ENCODE data around the gene CENPQ. TPM values are rescaled to one million over a fixed set of nuclear protein-coding genes. Genes with fewer than 3 reads are reported as not detected.

The CENPQ gene
- total RNA-seq (2022; extraction: Qiagen RNA extraction; ENCODE audit: low read depth) = 3.4 to 8.9 TPM (median 8.2 TPM) in 5 replicates

GRCh38 chr6:49462927-49463611 lies at the start of gene CENPQ, which contains the start of gene MMUT:
Gene CENPQ, plus strand, starts transcription at chr6:49463370. Its CDS starts 6,807 bp downstream, at chr6:49470177.
Gene MMUT, minus strand, starts transcription at chr6:49463253. Its CDS starts 3,787 bp downstream, at chr6:49459466.

DNA sequence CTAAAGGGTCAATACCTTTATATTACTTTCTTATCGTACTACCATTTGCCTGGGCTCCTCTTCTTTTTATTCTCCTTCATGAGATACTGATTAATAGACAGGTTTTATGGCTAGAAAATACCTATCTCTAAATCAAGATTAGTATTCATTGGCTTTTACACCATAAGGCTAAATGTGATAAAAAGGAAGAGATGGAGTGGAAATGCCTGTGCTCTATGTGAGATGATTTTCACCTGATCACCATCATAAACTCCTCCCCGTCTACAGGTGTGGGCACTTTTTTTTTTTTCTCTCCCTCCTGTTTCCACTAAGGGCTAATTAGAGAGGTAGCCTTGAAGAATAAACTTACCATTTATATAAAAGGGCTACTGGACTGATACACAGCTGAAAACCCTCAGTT lies 36.5 kb downstream of the CENPQ start, which contains the start of gene GLYATL3:
TSS of gene GLYATL3 (plus strand) at position 301 of the 400 bp plus-strand sequence. CDS start 12,068 bp downstream, outside the sequence.

Other genes starting within 250 kb of the CENPQ start
- 4.0 to 6.6 TPM (median 5.6 TPM) in 5 replicates for gene MMUT, start 117 bp upstream of the CENPQ start, total RNA-seq (2022; extraction: Qiagen RNA extraction; ENCODE audit: low read depth)
- gene GLYATL3, start 36.6 kb downstream of the CENPQ start, total RNA-seq (2022; extraction: Qiagen RNA extraction; ENCODE audit: low read depth) = not detected in 5 replicates
- gene C6orf141, start 87.3 kb downstream of the CENPQ start, total RNA-seq (2022; extraction: Qiagen RNA extraction; ENCODE audit: low read depth) = 20.9 to 24.6 TPM (median 22.9 TPM) in 5 replicates
- gene RHAG, start 173.5 kb downstream of the CENPQ start, total RNA-seq (2022; extraction: Qiagen RNA extraction; ENCODE audit: low read depth) = 0.09 to 0.10 TPM in 2 of 5 replicates, not detected in the others